ENCODE results near the gene HIPK2.
A peak's percentile ranks its signal among the peaks of the same experiment; 100 is the strongest.
"Not testable (repeated sequence)": the region's sequence is repeated elsewhere in the genome, so short reads cannot be mapped to it uniquely, and the experiment has no call there.

Gene HIPK2

GRCh38 chr7:139572071-139572470 lies 205.7 kb downstream of the HIPK2 start:
- no peak for DNase-seq

- DNase-seq, result no peak
Observed at GRCh38 chr7:139571651-139572050, 206.1 kb downstream of the HIPK2 start.

DNA sequence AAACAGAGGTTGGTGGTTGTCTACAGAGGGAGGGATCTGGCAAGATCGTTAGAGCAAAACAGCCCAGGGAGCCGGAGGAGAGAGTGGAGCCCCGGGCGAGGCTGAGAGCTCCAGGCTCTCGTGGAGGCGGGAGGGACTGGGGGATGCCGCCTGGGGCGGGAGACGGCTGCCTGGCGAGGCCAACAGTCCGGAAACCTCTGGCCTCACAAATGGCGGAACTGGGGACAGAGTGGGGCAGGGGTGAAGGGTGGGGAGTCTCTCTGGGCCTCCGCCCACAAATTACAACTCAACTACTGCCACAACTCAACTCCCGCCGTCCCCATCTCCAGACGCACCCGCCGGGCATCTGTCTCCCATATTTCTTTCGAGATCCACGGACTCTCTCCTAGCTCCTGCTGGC lies 206.6 kb downstream of the HIPK2 start:
- no peak for DNase-seq

DNA sequence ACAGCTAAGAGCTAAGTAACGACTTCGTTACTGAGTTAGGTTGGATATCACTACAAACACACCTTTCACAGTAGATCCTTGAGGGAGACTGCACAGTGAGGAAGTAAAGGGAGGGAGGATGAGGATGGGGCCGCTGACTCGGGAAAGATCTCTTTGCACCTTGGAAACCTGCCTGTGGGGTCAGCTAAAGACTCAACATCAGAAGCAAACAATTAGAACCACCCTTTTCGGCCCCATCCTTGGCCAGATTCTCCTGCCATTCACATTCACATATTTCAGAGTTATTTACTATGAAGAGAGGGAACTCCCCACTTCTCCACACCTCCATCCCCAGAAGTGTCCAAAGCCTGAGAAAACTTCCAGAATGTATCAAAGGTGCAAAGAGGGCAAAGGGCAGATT lies 207.2 kb downstream of the HIPK2 start:
- no peak for DNase-seq

DNA sequence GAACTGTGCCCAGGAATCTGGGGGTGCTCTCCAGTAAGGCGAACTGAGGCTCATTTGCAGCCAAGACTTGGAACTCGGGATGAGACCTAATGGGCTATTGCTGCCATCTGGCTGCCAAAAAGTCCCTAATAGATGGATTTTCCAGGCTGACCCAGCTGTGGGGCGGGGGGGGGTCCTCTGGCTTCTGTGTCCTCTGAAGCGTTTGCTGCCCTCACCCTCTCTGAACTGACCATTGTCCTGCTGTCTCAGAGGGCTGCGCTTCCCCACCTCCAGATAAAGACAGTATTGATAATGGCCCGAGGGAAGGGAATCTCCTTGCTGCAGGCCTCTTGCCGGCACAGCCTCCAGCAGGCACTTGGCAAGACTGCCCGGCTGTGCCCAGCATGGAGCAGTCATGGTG lies 207.7 kb downstream of the HIPK2 start:
- DNase-seq, result peak in 53 of 56 donors; percentile 17 to 90 (median 65)

GRCh38 chr7:139568813-139569490 lies 208.8 kb downstream of the HIPK2 start:
- no peak for DNase-seq

GRCh38 chr7:139568346-139568675 lies 209.5 kb downstream of the HIPK2 start:
- DNase-seq, result no peak

- DNase-seq, result no peak
Observed at GRCh38 chr7:139567647-139568345, 210.0 kb downstream of the HIPK2 start.

DNA sequence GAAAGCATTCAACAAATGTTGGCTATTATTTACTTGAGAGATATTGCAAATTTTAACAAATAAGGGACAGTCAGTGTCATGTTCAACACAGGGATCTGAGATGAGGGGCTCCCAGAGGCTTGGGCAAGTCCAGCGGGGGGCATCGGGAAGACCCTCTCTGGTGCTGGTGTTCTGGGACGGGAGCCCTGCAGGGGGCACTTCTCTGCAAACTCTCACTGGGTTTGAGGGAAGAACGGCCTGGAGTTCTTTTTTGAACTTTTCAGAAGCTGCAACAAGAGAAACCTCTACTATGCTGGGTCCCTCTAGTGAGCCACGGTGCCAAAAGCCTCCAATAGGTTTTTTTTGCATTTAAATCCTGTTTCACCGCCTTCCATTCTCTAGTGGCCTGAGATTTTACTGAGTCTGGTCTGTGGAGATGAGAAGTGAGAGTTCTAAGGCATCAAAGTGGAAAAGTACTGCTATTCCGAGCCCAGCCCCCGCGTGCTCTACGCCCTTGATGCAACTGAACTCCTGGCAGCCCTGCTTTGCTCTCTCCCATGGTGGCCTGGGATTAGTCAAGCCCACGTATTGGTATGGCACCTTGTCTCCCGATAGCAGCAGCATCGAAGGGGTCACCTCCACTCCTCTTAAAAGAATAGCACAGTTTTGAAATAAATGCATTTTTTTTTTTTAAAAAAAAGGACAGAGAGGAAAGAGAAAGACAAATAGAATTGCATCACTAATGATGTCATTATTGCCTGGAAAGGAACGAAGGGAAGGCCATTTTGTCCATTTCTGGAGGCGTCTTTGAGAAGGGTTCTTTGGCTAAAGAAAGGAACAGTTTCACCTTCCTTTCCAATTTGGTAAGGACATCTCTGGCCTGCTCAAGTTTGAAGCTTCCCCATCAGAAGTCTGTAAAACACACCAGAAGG lies 210.8 kb downstream of the HIPK2 start:
- DNase-seq, result no peak

DNA sequence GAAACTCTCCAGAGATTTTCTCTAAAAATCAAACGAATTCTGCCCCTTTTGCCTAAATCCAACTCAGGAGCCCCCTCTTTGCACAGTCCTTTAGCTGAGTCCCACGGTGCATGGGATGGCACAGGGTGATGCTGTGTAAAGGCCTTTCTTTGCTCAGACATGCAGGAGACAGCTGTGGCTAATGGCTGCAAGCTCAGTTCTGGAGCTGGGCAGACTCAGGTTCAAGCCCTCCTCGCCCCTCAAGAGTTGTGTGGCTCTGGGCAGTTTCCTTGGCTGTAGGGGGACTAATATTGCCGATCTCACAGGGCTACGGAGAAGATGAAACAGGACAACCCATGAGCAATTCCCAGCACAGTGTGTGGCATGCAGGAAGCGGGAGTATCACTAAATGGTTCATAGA lies 211.7 kb downstream of the HIPK2 start:
- no peak for DNase-seq

DNA sequence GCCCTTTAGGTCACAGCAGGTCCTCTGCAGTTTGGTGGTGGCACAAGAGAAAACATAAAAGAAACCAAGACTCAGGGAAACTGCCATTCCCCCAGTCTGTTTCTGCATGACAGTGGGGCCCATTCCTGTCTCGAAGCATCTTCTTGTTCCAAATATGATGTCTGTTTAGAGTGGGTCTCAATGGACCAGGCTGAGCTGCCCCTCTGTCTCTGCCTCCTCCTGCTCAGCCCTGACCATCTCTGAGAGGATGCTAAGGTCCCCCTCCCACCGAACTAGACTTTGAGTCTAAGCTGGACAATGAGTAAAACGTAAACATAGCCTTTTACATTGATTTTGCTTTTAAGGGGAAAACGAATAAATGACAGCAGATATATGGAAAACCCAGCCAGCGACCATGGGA lies 213.9 kb downstream of the HIPK2 start:
- no peak for DNase-seq

DNA sequence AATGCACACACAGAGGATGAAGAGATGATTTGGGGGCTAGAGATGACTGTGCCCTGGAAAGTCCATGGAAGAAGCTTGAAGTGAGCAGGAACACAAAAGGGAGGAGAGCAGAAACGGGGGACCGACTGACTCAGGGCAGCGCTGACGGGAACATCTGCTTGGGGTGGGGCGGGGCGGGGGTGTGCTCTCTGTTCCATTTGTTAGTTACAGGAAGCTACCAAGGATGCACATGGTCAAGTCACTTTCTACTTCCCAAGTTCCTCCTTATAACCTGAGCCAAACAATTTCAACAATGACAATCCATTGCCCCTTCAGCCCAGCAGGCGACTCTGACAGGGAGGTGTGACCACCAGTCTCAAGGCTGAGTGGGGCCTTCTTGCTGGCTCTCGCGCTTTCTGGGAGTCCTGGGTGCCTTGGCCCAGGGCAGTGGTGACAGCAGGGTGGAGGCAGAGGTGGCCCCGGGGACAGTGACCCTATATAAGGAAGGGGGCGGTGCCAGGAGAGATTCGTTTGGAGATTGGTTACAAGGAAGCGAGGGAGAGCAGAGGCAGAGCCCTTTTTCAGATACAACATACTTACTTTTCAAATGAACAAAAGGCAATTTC lies 214.7 kb downstream of the HIPK2 start:
- DNase-seq, result no peak

- no peak for DNase-seq
Observed at GRCh38 chr7:139562491-139562890, 215.3 kb downstream of the HIPK2 start.

DNA sequence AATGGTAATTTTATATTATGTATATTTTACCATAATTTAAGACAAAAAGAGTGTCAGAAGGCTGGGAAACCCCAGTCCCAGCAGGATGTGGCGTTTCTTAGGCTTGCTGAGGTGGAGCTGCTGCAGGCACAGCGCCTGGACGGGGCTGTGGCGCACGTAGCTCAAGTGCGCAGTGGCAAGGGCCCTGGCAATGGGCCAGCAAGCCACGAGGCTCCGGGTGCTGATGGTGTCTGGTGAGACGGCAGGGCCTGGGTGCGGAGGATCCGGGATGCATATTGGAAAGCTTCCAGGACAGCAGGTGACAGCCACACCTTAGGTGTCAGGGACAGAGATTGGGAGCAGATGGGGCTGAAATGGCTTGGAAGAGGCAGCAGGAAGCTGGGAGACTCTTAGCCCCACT lies 217.1 kb downstream of the HIPK2 start:
- DNase-seq, result no peak

DNA sequence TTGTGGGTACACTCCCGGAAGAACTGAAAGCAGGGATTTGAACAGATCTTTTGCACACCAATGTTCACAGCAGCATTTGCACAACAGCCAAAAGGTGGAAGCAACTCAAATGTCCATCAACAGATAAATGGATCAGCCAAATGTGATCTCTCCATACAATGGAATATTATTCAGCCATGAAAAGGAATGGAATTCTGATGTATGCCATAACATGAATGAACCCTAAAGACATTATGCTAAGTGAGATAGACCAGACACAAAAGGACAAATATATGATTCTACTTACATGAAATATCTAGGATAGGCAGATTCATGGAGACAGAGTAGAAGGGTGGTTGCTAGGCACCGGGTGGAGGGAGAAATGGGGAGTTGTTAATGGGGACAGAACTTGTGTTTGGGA lies 217.6 kb downstream of the HIPK2 start:
- DNase-seq, result no peak

DNA sequence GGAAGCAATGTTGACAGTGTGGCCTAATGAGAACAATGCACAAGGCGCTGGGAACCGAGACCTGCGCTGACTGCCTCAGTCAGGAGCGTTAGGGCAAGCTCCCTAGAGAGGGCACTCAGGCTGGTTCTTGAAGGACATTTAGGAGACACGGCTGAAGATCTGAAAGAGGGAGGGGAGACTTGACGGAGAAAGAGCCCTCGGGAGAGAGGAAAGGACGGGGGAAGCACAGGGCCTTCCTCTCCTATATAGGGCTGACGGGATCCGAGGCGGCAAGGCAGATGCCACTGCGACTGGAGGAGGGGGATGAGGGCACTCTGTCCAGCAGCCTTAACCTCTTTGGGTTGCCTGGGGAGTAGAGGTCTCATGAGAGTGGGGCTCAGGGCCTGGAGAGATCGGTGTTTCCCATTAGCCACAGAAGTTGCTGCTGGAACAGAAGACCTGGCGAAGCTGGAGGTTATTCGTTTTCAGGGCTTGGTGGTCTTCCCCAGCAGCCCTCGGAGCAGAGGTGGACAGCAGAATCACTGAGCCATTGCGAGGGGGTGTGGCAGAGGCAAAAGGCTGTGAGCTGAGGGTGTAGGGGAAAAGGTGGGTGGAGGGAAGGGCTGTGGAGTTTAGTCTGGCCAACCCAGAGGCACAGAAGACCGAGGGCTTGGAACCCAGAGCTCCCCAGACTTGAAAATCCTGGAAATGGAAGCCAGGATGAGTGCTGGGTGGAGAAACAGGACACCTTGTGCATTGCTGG lies 218.3 kb downstream of the HIPK2 start:
- DNase-seq, result no peak

DNA sequence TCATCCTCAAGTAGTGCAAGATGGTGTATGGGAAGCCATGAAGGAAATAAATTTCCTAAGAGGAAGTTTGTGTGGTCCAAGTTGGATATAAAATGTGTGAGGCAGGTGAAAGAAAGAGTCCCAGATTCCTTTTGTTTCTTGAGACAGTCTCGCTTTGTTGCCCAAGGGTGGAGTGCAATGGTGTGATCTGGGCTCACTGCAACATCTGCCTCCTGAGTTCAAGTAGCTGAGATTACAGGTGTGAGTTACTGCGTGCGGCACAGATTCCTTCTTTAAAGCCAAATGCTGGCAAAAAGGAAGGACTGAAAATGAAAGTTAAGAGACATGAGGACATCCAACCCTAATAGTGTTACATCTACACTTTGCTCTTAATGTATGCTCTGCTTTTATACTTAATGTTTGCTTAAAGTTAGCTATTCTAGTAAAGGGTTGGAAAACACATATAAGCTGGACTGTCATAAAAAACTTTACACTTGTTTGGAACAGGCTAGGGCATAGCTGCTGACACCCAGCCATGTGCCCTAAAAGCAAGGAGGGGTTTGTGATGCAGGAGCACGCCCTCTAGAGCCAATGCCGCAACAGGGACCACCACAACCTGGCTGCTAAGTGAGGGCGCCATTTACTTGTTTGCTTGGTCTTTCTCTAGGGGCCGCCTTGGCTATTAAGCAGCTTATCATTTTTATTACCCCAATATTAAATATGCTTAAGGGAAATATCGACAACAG lies 219.8 kb downstream of the HIPK2 start:
- no peak for DNase-seq

- DNase-seq, result not testable (repeated sequence)
Observed at GRCh38 chr7:139553991-139554700, 223.7 kb downstream of the HIPK2 start.

DNA sequence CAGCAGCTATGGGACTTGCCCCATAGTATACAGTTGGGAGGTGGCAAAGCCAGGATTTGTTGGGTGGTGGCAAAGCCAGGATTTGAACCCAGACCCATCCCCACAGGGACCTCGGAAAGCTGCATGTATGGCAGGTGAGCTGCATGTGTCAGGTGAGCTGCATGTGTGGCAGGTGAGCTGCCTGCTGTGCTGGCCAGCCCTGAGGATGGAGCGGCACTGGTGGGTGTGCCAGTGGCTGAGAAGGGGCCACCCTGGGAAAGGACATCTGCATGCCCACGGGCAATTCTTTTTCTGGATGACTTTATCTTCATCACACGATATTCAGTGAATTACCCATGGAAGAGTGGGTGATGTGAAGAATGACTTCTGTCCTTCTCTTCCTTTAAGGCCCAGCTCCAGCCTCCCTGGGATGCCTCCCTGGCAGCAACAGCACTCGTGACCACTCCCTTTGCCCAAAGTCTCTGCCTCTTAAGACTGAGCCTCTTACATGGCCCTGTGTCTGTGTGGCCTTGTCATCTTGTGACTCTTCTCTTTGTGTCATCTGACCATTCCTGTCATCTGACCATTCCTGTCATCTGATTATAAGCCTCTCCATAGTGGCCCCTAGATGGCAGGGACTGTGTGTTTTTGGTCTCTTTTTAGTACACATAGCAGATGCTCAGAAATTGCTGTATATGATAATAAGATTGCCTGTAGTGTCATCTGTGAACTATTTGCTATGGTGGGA lies 229.3 kb downstream of the HIPK2 start:
- no peak for DNase-seq

Data from amygdala (tissue), 56 donors.